HEK293 (cell line): ENCODE results near the gene COTL1.

Experiments used
- BCL11B ChIP-seq: fragments of 450-650 bp; formaldehyde crosslinking; IDR thresholded peaks from 2 replicates; pipeline ENCODE4 v1.5.1; 2016; ENCODE audit warnings: low read depth, missing biosample characterization, missing genetic modification characterization
- GLI4 ChIP-seq: fragments of 450-650 bp; formaldehyde crosslinking; IDR thresholded peaks from 2 replicates; pipeline ENCODE4 v1.5.1; 2016; ENCODE audit warnings: missing biosample characterization, missing genetic modification characterization
- REST ChIP-seq: fragments of 450-650 bp; formaldehyde crosslinking; IDR thresholded peaks from 2 replicates; pipeline ENCODE4 v1.5.1; 2016; ENCODE audit warnings: missing biosample characterization, missing genetic modification characterization
- YY1 ChIP-seq: fragments of 450-650 bp; formaldehyde crosslinking; IDR thresholded peaks from 2 replicates; pipeline ENCODE4 v1.5.1; 2018; ENCODE audit warnings: missing biosample characterization, missing genetic modification characterization
- ZBTB1 ChIP-seq: fragments of 450-650 bp; formaldehyde crosslinking; IDR thresholded peaks from 2 replicates; pipeline ENCODE4 v1.5.1; 2016; ENCODE audit warnings: missing biosample characterization, missing genetic modification characterization
- ZBTB7A ChIP-seq: fragments of 450-650 bp; formaldehyde crosslinking; IDR thresholded peaks from 2 replicates; pipeline ENCODE4 v1.5.1; 2016; ENCODE audit warnings: low read depth, missing biosample characterization, missing genetic modification characterization
- ZNF133 ChIP-seq: fragments of 450-650 bp; formaldehyde crosslinking; IDR thresholded peaks from 2 replicates; pipeline ENCODE4 v1.5.1; 2016; ENCODE audit warnings: missing biosample characterization, missing genetic modification characterization
- ZNF146 ChIP-seq: fragments of 450-650 bp; formaldehyde crosslinking; IDR thresholded peaks from 2 replicates; pipeline ENCODE4 v1.5.1; 2016; ENCODE audit warnings: missing biosample characterization, missing genetic modification characterization
- ZNF324 ChIP-seq: fragments of 450-650 bp; formaldehyde crosslinking; IDR thresholded peaks from 2 replicates; pipeline ENCODE4 v1.5.1; 2016; ENCODE audit warnings: missing biosample characterization, missing genetic modification characterization
- ZNF335 ChIP-seq: fragments of 450-650 bp; formaldehyde crosslinking; conservative IDR thresholded peaks from 2 replicates; pipeline ENCODE4 v1.5.1; 2016; ENCODE audit warnings: missing biosample characterization, missing genetic modification characterization
- ZNF510 ChIP-seq: fragments of 450-650 bp; formaldehyde crosslinking; IDR thresholded peaks from 2 replicates; pipeline ENCODE4 v1.5.1; 2018; ENCODE audit warnings: mild to moderate bottlenecking, missing genetic modification characterization, missing biosample characterization; ENCODE audit not compliant: insufficient replicate concordance
- ZSCAN16 ChIP-seq: fragments of 450-650 bp; formaldehyde crosslinking; IDR thresholded peaks from 2 replicates; pipeline ENCODE4 v1.5.1; 2016; ENCODE audit warnings: missing biosample characterization, missing genetic modification characterization
- TF ChIP-seq, protein P1 (sequence below): fragments of 450-650 bp; formaldehyde crosslinking; IDR thresholded peaks from 2 replicates; pipeline ENCODE4 v1.5.1; 2016; ENCODE audit warnings: missing biosample characterization, missing genetic modification characterization
- TF ChIP-seq, protein P2 (sequence below): fragments of 450-650 bp; formaldehyde crosslinking; IDR thresholded peaks from 2 replicates; pipeline ENCODE4 v1.5.1; 2016; ENCODE audit warnings: missing biosample characterization, missing genetic modification characterization, low read depth

DNA sequence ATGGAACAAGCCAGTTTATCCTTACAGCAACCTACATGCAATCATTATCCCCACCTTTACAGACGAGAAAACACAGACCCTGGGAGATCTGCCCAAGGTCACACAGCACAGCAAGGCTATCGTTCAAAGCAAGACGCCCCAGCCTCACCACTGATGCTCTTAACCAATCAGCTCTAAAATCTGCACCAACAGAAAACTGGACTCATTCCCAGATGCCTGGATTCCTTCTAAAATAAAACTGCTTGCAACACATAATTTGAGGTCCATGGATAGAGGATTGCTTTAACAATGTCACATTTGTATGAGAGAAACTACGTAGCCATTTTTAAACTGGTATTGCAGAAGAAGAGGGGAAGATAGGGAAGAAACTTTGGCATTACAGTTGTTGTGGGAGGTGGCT is 6.8 kb downstream of the COTL1 start:
- TF ChIP-seq GLI4 (tag by site-specific recombination) = no peak
- TF ChIP-seq, protein P1, sequence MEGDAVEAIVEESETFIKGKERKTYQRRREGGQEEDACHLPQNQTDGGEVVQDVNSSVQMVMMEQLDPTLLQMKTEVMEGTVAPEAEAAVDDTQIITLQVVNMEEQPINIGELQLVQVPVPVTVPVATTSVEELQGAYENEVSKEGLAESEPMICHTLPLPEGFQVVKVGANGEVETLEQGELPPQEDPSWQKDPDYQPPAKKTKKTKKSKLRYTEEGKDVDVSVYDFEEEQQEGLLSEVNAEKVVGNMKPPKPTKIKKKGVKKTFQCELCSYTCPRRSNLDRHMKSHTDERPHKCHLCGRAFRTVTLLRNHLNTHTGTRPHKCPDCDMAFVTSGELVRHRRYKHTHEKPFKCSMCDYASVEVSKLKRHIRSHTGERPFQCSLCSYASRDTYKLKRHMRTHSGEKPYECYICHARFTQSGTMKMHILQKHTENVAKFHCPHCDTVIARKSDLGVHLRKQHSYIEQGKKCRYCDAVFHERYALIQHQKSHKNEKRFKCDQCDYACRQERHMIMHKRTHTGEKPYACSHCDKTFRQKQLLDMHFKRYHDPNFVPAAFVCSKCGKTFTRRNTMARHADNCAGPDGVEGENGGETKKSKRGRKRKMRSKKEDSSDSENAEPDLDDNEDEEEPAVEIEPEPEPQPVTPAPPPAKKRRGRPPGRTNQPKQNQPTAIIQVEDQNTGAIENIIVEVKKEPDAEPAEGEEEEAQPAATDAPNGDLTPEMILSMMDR (tag by site-specific recombination) = no peak
- no peak for TF ChIP-seq ZNF146 (tag by site-specific recombination)
- TF ChIP-seq ZNF133 = no peak
- TF ChIP-seq ZBTB1 (tag by site-specific recombination) = no peak
- TF ChIP-seq ZSCAN16 (tag by site-specific recombination) = no peak
- no peak for TF ChIP-seq BCL11B
- no peak for TF ChIP-seq ZNF510
- TF ChIP-seq YY1 (tag by site-specific recombination) = no peak
- no peak for TF ChIP-seq ZBTB7A (tag by site-specific recombination)
- no peak for TF ChIP-seq REST (tag by site-specific recombination)
- TF ChIP-seq, protein P2, sequence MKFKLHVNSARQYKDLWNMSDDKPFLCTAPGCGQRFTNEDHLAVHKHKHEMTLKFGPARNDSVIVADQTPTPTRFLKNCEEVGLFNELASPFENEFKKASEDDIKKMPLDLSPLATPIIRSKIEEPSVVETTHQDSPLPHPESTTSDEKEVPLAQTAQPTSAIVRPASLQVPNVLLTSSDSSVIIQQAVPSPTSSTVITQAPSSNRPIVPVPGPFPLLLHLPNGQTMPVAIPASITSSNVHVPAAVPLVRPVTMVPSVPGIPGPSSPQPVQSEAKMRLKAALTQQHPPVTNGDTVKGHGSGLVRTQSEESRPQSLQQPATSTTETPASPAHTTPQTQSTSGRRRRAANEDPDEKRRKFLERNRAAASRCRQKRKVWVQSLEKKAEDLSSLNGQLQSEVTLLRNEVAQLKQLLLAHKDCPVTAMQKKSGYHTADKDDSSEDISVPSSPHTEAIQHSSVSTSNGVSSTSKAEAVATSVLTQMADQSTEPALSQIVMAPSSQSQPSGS (tag by site-specific recombination) = no peak
- no peak for TF ChIP-seq ZNF335 (tag by site-specific recombination)
- TF ChIP-seq ZNF324 (tag by site-specific recombination) = no peak
